Stimulated activated CD8-positive, alpha-beta memory T cell treated with anti-CD3 and anti-CD28 coated beads, Interleukin-15, amount 100 ng/mL, for 1 hour (primary cell): Measurements from ENCODE around the gene VPS37B.
"Not testable (repeated sequence)": the region's sequence is repeated elsewhere in the genome, so short reads cannot be mapped to it uniquely, and the experiment has no call there.

Experiments
- DNase-seq: peaks from one replicate; pipeline ENCODE4 v3.0.0-alpha.2; 2020; ENCODE audit warnings: low read depth

VPS37B gene

DNA sequence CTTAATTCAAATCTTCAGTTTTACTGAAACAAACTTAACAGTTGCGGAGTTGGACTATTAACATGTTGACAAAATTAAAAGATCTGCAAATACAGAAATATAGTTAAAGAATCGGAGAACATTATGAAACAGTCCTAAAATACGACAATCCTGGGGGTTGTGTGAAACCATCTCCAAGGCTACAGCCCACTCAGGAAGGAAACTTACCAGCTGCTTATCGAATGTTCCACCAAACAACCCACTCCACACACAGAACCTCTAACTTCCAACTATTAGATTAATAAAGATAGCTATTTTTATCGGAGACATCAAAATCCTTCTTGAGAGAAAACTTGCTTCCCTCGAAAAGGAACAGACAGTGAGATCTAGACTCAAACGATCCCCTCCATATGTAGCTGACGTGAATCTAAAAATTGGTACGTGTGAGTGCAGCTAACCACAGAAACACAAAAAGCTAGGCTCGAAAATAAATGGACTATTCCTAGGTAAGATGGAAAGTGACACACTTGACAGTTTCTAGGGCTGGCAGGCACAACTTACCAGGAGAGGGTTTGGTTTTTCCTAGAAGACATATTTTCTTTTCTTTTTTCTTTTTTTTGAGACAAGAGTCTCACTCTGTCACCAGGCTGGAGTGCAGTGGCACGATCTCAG, 12.9 kb downstream of the VPS37B start:
- DNase-seq, result no peak

DNA sequence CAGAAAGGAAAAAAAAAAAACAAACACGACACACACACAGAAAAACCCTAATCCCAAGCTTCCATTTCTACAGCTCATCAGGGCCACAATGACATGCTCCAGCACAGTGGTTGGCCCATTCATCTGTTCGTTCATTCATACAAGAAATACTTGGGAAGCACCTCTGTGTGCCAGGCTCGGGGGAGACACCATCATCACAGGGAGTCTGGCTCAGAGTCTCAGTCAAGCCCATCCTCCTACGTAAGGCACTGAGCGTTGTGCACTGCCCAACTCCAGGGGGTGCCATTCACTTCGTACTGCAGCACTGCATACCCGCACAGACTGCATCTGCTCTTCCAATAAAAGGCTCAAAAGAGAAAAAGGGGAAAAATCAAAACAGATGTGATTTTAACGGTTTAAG, 15.3 kb downstream of the VPS37B start:
- no peak for DNase-seq

DNA sequence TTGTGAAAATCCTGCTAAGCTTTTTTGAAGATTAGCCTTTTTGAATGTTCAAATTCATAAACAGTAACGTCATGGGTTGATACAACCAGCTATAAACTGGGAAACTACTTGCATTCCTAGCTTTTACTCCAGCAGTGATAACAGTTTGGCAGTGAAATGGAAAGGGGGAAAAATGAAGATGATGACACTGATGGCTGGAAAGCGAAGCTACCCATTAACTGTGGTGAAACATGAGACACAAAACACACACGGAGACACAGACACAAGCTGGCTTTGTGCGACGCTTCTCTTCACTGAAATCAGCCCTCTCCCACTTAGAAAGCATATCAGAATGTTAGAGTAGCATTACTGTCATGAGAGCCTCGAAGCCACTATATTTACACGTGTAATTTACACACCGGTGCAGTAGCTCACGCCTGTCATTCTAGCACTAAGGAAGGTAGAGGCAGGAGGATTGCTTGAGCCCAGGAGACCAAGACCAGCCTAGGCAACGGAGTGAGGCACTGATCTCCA, 15.7 kb downstream of the VPS37B start:
- no peak for DNase-seq

DNA sequence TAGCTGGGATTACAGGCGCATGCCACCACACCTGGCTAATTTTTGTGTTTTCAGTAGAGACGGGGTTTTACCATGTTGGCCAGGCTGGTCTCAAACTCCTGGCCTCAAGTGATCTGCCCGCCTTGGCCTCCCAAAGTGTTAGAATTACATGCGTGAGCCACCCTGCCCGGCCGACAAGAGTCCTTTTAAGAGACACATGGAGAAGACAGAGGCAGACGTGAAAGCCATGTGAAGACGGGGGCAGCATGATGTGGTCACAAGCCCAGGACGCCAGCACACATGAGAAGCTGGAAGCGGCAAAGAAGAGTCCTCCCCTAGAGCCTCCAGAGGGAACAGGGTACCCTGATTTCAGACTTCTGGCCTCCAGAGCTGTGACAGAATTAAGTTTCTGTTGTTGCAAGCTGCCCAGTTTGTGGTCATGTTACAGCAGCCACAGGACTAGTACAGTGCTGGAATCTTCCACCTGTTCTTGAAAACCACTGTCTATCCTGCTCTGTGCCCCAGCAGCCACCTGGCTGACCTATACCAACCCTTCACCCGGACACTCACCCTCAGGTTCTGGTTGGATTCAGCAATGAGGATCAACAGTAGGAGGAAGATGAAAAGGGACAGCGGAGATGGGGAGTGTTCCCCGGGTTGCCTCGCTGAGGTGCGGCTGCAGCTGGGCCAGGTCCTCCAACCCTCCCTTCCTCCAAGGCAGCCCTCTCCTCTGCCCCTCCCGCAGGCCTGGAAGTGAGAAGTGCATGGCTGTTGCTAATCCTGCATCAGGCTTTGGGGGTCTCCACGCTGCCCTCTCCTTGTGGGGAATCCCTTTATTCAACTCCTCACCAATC, 16.9 kb downstream of the VPS37B start:
- no peak for DNase-seq

DNA sequence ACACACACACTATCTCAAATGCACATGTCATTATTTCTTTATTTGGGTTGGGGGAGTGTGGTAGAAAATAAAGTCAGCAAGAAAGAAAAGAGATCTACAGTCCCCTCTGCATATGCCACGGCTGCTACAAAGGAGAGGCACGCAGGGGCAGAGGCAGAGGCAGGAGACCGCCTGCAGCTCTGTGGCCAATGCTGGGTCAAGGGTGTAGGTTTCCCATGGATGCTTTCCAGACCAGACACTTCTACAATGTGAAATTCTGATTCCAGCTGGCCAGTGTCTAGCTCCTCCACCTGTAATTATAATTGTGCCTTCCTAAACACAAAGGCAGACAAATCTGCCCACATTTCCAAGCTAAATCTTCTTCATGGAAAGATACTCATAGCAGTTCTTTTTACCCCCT, 19.2 kb downstream of the VPS37B start:
- DNase-seq, result no peak

DNA sequence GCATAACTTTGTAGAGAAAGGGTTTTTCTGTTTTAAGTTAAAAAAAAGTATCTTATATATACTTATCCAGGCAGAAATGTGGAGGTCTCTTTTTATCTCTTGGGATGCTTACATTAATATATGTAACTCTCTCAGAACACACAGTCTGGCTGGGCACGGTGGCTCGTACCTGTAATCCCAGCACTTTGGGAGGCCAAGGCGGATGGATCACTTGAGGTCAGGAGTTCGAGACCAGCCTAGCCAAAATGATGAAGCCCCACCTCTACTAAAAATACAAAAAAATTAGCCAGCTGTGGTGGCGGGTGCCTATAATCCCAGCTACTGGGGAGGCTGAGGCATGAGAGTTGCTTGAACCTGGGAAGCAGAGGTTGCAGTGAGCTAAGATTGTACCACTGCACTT, 19.6 kb downstream of the VPS37B start:
- not testable (repeated sequence) for DNase-seq

DNA sequence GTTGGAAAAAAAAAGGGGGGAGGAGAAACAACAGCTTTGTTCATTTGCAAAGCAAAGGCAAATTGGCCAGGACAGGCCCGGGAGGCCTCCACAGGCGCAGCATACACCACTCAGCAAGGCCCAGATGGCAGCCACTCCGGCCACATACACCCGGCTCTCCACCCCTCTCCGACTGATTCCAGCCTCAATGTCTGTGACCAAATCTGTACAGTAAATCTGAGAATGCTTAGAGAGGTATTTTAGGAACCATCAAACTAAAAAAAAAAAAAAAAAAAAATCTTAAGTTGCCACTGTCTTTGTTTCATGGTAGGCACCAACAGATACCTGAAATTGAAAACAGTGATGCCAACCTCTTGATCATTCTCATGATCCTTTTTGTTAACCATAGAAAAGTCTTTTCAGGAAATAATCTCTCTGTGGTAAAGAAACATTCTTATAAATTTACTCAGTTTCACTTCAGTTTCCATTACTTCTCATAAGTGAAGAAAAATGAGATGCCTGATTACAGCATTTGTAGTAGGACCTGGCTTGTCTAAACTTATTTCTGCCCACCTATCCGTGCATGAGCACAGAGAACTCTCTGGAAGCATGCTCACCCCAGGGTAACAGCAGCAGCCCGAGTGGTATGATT, 20.2 kb downstream of the VPS37B start:
- no peak for DNase-seq

DNA sequence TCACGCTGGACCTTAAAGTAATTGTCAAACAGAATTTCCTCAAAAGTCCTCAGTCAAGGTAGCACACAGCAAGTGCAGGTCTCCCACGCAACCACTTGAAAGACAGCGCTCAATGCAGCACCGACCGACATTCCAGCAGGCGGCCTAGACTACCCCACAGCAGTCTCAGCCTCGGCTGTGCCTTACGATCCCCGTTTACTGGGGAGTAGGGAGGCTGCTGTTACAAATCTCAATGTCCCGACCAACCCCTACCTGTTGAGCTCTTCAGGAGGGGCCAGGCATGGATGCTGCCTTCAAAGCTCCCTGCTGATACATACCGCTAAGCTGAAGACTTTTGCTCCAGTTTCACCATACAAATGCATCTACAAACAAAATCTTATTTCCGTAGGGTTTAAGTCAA, 21.8 kb downstream of the VPS37B start:
- no peak for DNase-seq

DNA sequence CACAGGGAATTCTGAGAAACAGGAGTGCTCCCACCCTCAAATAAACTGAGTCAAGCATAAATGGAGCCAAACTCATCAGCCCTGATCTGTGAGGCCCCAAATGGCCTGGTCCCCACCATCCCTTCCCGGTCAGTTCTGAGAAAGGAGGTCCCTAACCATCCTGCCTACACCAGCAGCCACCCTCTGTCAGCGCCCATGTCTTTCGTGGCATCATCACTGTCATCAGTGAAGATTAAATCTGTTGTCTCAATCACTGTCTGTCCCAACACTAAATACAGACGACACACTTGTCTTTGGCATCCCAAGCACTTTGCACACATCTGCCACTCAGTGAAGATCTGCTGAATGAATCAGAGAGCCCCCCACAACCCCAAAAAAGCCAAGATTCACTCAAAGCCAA, 22.4 kb downstream of the VPS37B start:
- no peak for DNase-seq

DNA sequence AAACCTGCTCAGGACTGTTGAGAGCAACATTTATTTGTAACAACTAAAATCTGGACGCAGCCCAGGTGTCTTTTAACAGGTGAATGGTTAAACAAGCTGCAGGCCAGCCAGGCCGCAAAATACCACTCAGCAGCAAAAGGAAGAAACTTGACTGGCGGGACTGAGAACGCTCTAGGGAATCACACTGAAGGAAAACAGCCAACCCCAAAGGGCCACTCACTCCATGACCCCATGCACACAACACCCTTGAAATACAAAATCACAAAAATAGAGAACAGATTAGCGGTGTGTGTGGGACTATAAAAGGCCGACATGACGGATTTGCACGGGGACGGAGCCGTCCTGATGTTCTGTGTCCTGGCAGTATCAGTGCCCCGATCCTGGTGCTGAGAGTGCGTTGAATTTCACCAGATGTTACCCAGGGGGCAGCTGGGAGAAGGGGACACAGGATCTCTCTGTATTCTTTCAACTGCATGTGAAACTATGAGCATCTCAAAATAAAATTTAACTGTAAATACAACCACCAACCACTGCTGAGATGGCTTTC, 23.0 kb downstream of the VPS37B start:
- no peak for DNase-seq

DNA sequence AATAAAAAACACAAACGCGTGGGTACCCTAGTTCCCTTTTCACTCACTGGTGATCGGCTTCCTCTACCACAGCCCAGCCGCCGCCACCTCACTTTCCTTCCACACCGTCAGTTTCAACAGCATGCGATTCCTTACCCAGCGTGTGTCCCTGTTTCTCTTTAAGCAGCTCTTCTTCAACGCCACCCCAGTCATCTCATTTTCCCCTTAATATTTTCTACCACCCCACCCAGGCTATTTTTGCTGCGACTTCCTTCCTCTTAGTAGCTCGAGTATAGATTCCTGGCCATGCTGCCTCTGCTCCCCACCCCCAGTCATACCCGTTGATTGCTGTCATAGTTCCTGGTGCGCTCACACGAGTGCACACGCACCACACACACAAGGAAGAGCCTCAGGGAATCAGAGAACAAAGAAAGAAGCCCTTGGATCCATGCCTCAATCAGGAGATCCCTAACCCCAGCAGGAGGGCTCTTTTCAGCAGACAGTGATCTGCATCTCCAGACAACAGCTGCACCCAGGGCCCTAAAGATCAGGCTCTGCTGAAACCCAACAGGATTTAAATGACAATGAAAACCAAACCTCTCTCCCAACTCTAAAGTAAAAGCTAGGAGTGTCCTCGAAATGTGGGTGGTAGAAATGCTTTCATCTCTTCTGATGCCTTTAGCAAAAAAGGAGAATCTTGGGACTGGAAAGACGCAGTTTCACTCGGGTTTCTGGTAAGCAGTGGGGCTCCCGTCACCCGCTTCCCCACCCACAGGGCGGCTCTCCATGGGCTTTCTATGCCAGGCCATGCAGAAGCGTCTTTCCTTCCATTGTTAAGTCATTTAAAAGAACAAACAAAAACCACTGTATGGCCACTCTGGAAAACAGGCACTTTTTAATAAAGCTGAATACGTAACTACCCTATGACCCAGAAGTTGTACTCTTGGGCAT, 23.8 kb downstream of the VPS37B start:
- DNase-seq, result no peak

DNA sequence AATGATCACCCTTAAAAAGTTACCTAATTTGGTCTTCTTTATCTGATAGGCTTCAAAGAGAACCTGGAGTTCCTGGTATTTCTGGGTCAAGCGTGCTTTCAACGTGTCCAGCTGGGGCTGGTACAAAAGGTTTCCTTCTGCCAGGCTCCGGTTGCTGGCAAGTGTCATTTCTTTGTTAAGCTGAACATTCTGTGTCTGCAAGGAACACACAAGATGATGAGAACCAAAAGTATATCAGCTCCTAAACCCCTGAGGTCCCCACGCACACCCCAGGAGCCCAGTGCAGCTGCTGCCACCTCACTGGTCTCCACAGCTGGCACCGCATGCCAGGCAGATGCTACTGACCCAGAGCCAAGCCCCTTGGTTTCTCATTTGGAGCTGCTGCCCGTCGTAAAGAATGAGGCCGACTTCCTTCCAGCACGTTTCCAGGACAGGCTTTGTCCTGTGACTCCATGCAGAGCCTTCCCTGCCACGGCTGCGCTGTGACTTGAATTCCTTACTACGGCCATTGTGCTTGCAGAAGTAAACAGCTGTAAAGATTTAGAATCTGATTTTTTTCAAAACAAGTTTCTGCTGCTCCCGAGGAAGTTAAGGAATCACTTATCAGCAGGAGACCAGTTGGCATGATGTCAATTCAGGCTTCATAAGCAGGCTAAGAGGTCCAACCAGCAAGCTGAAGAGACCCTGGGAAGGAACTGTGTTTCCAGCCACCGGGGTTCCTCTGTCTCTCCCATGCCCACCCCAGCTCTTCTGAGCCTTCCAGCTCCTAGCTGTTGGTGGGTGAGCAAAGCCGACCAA, 24.9 kb downstream of the VPS37B start:
- DNase-seq, result no peak

DNA sequence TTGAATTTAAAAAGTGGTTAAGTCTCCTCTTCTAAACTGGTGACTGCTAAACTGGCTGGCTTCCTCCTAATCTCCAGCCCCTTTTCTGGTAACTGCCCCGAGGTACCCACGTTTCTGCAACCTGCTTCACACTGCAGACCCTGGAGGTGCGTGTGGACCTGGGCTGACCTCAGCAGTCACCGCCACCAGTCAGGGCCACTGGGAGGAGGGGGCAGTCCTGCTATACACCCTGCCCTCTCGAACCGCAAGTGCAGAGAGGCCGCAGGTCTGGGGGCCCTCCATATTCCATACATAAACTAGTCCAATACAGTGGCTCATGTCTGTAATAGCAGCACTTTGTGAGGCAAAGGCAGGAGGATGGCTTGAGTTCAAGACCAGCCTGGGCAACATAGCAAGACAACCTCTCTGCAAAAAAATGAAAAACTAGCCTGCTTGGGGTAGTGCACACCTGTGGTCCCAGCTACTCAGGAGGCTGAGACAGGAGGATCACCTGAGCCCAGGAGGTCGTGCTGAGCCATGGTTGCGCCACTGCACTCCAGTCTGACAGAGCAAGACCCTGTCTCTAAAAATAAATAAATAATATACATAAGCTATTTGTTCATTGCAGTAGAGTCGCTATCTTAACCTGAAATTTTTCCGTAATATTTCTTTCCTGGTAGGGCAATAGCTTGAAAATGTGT, 25.6 kb downstream of the VPS37B start:
- no peak for DNase-seq

DNA sequence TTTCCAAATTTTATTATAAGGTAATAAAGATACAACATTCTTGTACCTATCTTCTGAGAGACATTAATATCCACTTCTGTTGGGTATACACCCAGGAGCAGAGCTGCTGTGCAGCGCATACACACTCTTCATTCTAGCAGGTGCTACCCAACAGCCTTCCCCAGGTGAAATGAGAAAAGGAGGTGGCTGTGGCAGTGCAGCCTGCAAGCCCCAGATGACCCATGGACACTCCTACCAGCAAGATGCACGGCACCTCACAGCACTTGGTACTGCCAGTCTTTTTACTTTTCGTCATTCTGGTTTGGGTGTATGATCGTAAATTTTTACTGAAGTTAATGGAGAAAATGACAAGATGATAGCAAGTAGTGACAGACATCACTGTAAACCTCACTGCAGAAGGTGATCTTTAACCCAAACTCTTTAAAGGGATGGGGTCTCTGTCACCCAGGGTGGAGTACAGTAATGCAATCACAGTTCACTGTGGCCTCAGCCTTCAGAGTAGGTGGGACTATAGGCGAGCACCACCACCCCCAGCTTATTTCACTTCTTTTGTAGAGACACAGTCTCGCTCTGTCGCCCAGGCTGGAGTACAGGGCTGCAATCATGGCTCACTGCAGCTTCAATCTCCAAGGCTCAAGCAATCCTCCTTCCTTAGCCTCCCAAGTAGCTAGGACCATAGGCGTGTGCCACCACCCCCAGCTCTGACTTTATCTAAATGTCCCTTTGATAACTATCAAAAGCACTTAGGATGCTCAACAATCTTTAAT, 26.5 kb downstream of the VPS37B start:
- DNase-seq, result no peak

DNA sequence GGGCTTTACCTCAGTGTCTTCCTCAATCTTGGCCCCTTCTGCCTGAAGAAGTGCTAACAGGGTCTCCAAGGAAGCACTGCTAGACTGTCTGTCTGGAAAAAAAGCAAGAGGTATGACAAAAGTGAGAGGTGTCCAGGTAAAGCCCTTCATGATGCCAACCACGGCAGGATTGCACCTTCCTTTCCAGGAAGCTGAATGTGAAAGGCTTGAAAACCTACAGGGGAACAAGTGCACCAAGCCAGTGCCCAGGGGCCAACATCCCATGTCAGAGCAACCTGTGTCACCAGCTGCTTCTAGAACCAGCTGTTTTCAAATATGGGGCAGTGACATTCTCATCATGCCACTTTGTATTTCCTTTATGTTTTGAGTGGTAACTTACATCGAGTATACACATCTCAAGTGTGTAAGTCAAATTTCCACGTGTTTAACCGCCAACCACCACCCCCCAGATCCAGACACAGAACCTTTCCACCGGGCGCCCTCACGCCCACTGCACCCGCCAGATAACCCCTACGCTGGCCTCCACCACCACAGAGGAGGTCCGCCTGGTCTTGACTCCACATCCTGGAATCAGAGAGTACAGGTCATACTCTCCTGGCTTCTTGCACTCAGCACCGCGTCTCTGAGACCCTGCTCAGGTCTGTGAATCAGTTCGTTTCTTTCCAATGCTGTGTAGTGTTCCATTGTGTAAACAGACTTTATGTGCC, 27.3 kb downstream of the VPS37B start:
- DNase-seq, result no peak

DNA sequence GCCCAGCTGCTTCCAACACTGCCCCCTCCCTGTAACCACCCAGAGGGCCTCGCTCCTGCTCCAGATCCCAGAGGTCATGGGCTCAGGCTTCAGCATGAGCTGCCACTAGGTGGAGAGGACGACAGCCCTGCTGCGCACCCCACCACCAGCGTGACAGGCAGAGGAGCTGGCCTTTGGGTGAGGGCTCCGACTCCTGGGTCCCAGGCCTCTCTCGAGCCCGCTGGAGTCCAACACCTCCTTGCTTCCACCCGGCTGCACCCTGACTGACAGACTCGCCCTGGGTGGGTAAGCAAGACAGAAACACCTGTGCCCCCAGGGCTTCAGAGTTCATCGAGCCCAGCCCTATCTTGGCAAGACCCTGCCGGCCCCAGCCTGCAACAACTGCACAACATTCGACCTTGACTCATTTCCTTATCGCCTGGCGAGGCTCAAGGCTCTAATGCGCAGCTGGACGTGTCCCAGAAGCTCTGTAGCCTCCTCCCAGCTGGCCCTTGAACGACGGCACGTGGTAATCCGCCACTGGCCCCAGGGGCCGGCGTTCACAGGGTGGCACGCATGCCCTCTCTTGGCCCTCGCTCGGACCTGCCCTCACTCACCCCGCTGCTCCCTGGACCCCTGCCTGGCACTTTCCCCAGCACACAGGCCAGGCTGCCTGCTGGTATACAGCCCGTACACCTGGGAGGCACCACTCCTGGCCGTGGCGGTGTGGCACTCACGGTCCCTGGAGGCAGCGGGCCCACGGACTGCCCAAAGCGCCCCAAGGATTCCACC, 28.0 kb downstream of the VPS37B start:
- DNase-seq, result no peak

DNA sequence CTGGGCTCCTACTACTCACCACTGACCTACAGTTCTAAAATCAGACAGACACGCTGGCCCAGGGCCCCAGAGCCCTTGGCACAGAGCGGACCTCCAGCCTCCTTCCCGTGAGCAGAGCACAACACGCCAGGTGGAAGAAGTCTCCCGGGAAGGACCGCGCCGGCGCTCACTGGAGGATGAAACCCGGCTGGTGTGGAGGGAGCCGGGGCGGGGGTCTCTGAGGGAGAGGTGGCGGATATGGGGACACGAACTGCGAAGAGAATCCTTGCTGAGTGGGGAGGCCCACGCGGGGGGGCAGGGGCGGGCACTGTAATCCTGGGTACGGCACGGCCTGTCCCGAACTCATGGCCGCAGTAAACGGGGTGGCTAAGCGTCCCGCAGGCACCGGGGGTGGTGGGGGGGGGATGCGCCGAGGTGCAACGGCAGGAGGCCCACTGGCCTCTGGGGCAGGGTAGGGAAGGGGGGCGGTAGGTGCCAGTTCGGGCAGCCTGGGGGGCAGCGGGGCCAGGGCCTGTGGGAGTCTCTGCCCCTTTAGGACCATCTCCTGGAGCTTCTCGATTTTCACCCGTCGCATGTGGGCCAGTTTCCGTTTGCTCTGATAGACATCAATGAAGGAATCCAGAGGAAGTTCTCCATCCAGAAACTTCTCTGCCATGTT, 28.8 kb downstream of the VPS37B start:
- DNase-seq, result no peak
